RPMI7951 (cell line): ENCODE data around the gene SNX25. TPM values are rescaled to one million over a fixed set of nuclear protein-coding genes. Genes with fewer than 3 reads are reported as not detected.

Experiments used
- DNase-seq: peaks from one replicate; pipeline ENCODE4 v3.0.0-alpha.2; 2012; ENCODE audit warnings: low read depth
- total RNA-seq: library from RNA; depleted of rRNA; stranded (reverse); fragments of >200 nt; shearing (Covaris generic); gene quantifications from 2 replicates; pipeline ENCODE4 v1.2.3, GENCODE V29; 2014

SNX25 gene
- total RNA-seq, 1 experiment from 2014 or later, result 18.3 TPM

- no peak for DNase-seq
These were observed 170.2 kb downstream of the SNX25 start for GRCh38 chr4:185379326-185380295.

GRCh38 chr4:185380320-185380719 lies 170.9 kb downstream of the SNX25 start:
- DNase-seq, result no peak

- no peak for DNase-seq
These were observed 172.1 kb downstream of the SNX25 start for GRCh38 chr4:185381288-185382196.

- DNase-seq, result no peak
These were observed 173.4 kb downstream of the SNX25 start for GRCh38 chr4:185382754-185383153.

- no peak for DNase-seq
These were observed 174.1 kb downstream of the SNX25 start for GRCh38 chr4:185383451-185383850.

- no peak for DNase-seq
These were observed 174.7 kb downstream of the SNX25 start for GRCh38 chr4:185384061-185384460.

GRCh38 chr4:185384930-185385331 lies 175.5 kb downstream of the SNX25 start:
- peak; percentile 41 for DNase-seq

GRCh38 chr4:185387957-185388356 lies 178.6 kb downstream of the SNX25 start:
- no peak for DNase-seq

GRCh38 chr4:185390941-185391340 lies 181.5 kb downstream of the SNX25 start:
- no peak for DNase-seq

- no peak for DNase-seq
These were observed 182.8 kb downstream of the SNX25 start for GRCh38 chr4:185392156-185392555.

- DNase-seq, result peak; percentile 23
These were observed 185.3 kb downstream of the SNX25 start for GRCh38 chr4:185394568-185395237.

- DNase-seq, result peak; percentile 24
These were observed 186.0 kb downstream of the SNX25 start, which contains the start of gene LRP2BP for GRCh38 chr4:185395238-185395955. TSS of gene LRP2BP (minus strand) at chr4:185395924. CDS start at chr4:185378186, 17,738 bp downstream.

- peak; percentile 95 for DNase-seq
These were observed 186.7 kb downstream of the SNX25 start for GRCh38 chr4:185395956-185396723.

GRCh38 chr4:185396724-185397385 lies 187.5 kb downstream of the SNX25 start, which contains the start of gene ANKRD37:
TSS of gene ANKRD37 (plus strand) at chr4:185396841. CDS start at chr4:185396924, 83 bp downstream.
- peak; percentile 36 for DNase-seq

- no peak for DNase-seq
These were observed 189.2 kb downstream of the SNX25 start for GRCh38 chr4:185398618-185399017.

GRCh38 chr4:185399466-185399865 lies 190.1 kb downstream of the SNX25 start:
- no peak for DNase-seq

- no peak for DNase-seq
These were observed 194.6 kb downstream of the SNX25 start for GRCh38 chr4:185404031-185404430.

- no peak for DNase-seq
These were observed 196.1 kb downstream of the SNX25 start for GRCh38 chr4:185405296-185405999.

- no peak for DNase-seq
These were observed 199.0 kb downstream of the SNX25 start for GRCh38 chr4:185408432-185408831.
